Measurements from ENCODE around the gene ARHGAP25. TPM values are rescaled to one million over a fixed set of nuclear protein-coding genes. Genes with fewer than 3 reads are reported as not detected.

The ARHGAP25 gene
- total RNA-seq, 1 experiment from 2014 or later, result not detected

DNA sequence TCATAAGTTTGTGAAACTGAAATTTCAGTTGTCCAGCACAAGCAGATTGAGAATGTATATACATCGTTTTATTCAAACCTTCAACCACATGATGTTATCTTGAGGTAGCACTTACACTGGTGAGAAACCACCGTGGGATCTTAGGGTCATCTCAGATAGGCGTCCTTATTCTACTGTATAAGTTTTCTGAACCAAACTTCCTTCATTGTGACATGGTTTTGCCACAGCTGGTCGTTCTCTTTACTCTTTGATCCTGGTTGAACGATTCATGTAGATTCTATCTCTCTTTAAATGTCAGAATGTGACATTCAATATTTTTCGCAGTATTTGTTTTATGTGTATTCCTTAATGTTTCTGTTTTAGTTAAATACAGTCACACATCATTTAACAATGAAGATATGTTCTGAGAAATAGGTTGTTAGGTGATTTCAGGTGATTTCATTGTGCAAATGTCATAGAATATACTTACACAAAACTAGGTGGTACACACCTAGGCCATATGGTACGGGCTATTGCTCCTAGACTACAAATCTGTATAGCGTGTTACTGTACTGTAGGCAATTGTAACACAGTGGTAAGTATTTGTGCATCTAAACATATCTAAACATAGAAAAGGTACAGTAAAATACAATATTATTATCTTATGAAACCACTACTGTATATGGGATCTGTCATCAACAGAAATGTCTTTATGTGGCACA is 17.9 kb upstream of the ARHGAP25 start:
- no peak for TF ChIP-seq EZH2 (IDR thresholded peaks at IDR 0.05; ENCODE audit: low read depth)
- TF ChIP-seq, protein P1, sequence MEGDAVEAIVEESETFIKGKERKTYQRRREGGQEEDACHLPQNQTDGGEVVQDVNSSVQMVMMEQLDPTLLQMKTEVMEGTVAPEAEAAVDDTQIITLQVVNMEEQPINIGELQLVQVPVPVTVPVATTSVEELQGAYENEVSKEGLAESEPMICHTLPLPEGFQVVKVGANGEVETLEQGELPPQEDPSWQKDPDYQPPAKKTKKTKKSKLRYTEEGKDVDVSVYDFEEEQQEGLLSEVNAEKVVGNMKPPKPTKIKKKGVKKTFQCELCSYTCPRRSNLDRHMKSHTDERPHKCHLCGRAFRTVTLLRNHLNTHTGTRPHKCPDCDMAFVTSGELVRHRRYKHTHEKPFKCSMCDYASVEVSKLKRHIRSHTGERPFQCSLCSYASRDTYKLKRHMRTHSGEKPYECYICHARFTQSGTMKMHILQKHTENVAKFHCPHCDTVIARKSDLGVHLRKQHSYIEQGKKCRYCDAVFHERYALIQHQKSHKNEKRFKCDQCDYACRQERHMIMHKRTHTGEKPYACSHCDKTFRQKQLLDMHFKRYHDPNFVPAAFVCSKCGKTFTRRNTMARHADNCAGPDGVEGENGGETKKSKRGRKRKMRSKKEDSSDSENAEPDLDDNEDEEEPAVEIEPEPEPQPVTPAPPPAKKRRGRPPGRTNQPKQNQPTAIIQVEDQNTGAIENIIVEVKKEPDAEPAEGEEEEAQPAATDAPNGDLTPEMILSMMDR (conservative IDR thresholded peaks at IDR 0.05), result no peak
- Histone ChIP-seq H3K36me3 (ENCODE audit: low read depth) (no peaks in the 10 kb centered on the region), H3F3A (ENCODE audit: insufficient read depth, low read depth) (no peaks in the 10 kb centered on the region), H2AFZ (no peak overlapping the region), H3K4me3 (no peak overlapping the region), H3K27me3 (ENCODE audit: insufficient read depth, low read depth) (no peaks in the 10 kb centered on the region), H3K9me3 (ENCODE audit: insufficient read depth, low read depth) (no peaks in the 10 kb centered on the region), H4K20me1 (ENCODE audit: insufficient read depth) (no peaks in the 10 kb centered on the region), H3K27ac (no peak overlapping the region), H3K79me2 (ENCODE audit: low read depth) (no peaks in the 10 kb centered on the region), H3K4me2 (no peak overlapping the region), H3K9me2 (ENCODE audit: insufficient read depth) (no peaks in the 10 kb centered on the region), H3K4me1 (replicated peaks; ENCODE audit: insufficient read depth) (0 out of 2 replicates have a peak, but pooled peaks cover 1% of the 10 kb centered on the region)
- DNase-seq, result no peak
- no TSS peak for BruUV-seq (replicated peaks)
- intact Hi-C loops (cut with micrococcal nuclease; ENCODE audit: unreplicated experiment), result loop anchor here (10.0 kb wide), 1 partner anchor 588 kb away; no protein-coding TSS in a partner anchor
- ChIA-PET POLR2A (ENCODE audit: unreplicated experiment) (interaction anchor here (0.8 kb wide), 1 partner anchor 422 kb away, joined by 5 read pairs; no protein-coding TSS in a partner anchor), CTCF (no interaction called here)

DNA sequence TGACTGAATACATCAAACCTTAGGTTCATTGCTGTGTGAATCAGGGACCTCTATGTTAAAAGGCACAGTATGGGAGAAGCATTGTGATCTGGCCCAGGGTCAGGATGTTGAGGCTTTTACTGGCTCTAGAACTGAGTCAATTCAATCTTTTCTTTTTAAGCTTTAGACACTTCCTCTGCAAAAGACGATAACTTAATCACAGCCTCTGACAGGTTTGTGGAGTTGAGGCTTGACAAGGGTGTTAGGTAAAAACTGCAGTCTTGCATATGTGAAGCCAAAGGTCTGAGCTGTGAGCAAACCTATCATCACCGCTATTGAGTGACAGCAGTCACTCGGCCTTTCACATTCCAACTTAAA is 17.3 kb upstream of the ARHGAP25 start:
- 0 out of 2 replicates have a peak, but pooled peaks cover 6% of the 10 kb centered on the region for H3K4me1 ChIP-seq (replicated peaks; ENCODE audit: insufficient read depth)
- no peak overlapping the region for H2AFZ ChIP-seq
- H3K9me2 ChIP-seq (ENCODE audit: insufficient read depth), result no peaks in the 10 kb centered on the region
- no peaks in the 10 kb centered on the region for H3K9me3 ChIP-seq (ENCODE audit: insufficient read depth, low read depth)
- no peaks in the 10 kb centered on the region for H3K79me2 ChIP-seq (ENCODE audit: low read depth)
- H3F3A ChIP-seq (ENCODE audit: insufficient read depth, low read depth), result no peaks in the 10 kb centered on the region
- POLR2A ChIA-PET (ENCODE audit: unreplicated experiment), result interaction anchor here (0.8 kb wide), 1 partner anchor 422 kb away, joined by 5 read pairs; no protein-coding TSS in a partner anchor
- TF ChIP-seq EZH2 (IDR thresholded peaks at IDR 0.05; ENCODE audit: low read depth), result no peak
- TF ChIP-seq, protein P1 (conservative IDR thresholded peaks at IDR 0.05), result no peak
- CTCF ChIA-PET, result interaction anchor here (0.6 kb wide), 1 partner anchor 122 kb away, joined by 3 read pairs; no protein-coding TSS in a partner anchor
- H4K20me1 ChIP-seq (ENCODE audit: insufficient read depth), result no peaks in the 10 kb centered on the region
- DNase-seq, result no peak
- no peak overlapping the region for H3K4me3 ChIP-seq
- no peak overlapping the region for H3K4me2 ChIP-seq
- no peaks in the 10 kb centered on the region for H3K27me3 ChIP-seq (ENCODE audit: insufficient read depth, low read depth)
- intact Hi-C loops (cut with micrococcal nuclease; ENCODE audit: unreplicated experiment), result loop anchor here (10.0 kb wide), 1 partner anchor 588 kb away; no protein-coding TSS in a partner anchor
- no TSS peak for BruUV-seq (replicated peaks)
- H3K27ac ChIP-seq, result no peak overlapping the region
- H3K36me3 ChIP-seq (ENCODE audit: low read depth), result no peaks in the 10 kb centered on the region

DNA sequence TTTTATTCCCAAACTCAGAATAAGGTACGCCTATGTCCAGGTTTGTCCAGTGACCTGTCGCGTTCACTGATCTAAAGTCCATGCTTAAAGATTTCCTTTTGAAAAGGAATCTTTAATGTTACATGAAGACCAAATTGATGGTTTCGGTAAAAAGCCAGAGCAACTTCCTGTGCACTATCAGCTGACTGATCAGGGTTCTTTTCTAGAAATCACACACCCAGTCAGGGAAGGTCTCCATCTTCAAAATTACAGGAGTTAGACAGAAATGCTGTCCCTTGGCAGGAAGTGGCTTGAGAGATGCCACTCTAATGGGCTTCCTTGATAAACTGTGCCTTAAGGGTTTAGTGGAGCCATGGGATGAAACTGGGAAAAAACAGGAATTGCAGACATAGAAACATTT is 14.7 kb upstream of the ARHGAP25 start:
- no peak overlapping the region for H3K27ac ChIP-seq
- no peak overlapping the region for H3K4me2 ChIP-seq
- intact Hi-C loops (cut with micrococcal nuclease; ENCODE audit: unreplicated experiment), result loop anchor here (10.0 kb wide), 1 partner anchor 585 kb away; no protein-coding TSS in a partner anchor
- no peaks in the 10 kb centered on the region for H3K9me3 ChIP-seq (ENCODE audit: insufficient read depth, low read depth)
- DNase-seq, result no peak
- H2AFZ ChIP-seq, result no peak overlapping the region
- TF ChIP-seq EZH2 (IDR thresholded peaks at IDR 0.05; ENCODE audit: low read depth), result no peak
- TF ChIP-seq, protein P1 (conservative IDR thresholded peaks at IDR 0.05), result no peak
- no TSS peak for BruUV-seq (replicated peaks)
- no peaks in the 10 kb centered on the region for H3K36me3 ChIP-seq (ENCODE audit: low read depth)
- H3K4me3 ChIP-seq, result no peak overlapping the region
- H3K9me2 ChIP-seq (ENCODE audit: insufficient read depth), result no peaks in the 10 kb centered on the region
- no peaks in the 10 kb centered on the region for H3K27me3 ChIP-seq (ENCODE audit: insufficient read depth, low read depth)
- H4K20me1 ChIP-seq (ENCODE audit: insufficient read depth), result no peaks in the 10 kb centered on the region
- no peaks in the 10 kb centered on the region for H3K79me2 ChIP-seq (ENCODE audit: low read depth)
- CTCF ChIA-PET, result interaction anchor here (1.0 kb wide), 1 partner anchor 31 kb away, joined by 4 read pairs; no protein-coding TSS in a partner anchor
- H3K4me1 ChIP-seq (replicated peaks; ENCODE audit: insufficient read depth), result 0 out of 2 replicates have a peak, but pooled peaks cover 6% of the 10 kb centered on the region
- POLR2A ChIA-PET (ENCODE audit: unreplicated experiment), result no interaction called here
- no peaks in the 10 kb centered on the region for H3F3A ChIP-seq (ENCODE audit: insufficient read depth, low read depth)

All from PC-9 (cell line).